CD4-positive, alpha-beta T cell treated with Interleukin-15 for 4 hours (primary cell): Measurements from ENCODE around the gene TNFSF13B.
"Not testable (repeated sequence)": the region's sequence is repeated elsewhere in the genome, so short reads cannot be mapped to it uniquely, and the experiment has no call there.

Experiments used
- DNase-seq: peaks from one replicate; pipeline ENCODE4 v3.0.0-alpha.2; 2020; ENCODE audit warnings: low spot score

The TNFSF13B gene

DNA sequence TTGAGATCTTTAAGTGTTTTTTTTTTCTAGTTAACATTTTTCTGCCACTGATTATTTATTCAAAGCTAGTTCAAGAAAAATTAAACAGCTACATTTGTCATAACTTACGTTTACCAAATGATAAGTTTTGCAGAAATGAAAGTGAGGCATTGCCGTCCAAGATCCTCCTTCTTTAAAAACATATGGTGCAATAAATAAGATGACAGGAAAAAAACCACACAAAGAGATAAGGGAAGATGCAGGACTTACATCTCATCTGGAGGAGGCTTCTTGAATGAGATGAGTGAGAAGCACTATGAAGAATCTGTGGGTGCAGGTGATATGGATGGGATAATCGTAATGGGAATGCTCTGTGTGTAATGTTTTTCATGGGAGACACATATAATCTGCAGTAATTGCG lies 12.4 kb downstream of the TNFSF13B start:
- DNase-seq: no peak

DNA sequence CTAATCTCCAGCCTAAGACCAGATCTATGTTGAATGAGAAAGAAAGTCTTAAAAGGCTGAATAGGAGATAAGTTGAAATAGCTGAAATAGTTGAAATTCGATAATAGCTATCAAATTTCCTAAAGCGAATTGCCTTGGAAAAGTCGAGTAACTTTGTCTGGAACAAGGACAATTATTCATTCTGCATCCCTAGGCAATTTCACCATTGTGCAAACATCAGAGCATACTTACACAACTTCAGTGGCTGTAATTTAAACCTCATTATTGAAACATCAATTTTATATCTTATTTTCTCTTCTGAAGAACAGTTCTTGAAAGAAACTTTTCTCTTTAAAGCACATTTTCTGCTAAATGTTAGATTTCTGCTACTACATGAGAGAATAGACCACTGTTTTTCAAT lies 13.6 kb downstream of the TNFSF13B start:
- DNase-seq: no peak

DNA sequence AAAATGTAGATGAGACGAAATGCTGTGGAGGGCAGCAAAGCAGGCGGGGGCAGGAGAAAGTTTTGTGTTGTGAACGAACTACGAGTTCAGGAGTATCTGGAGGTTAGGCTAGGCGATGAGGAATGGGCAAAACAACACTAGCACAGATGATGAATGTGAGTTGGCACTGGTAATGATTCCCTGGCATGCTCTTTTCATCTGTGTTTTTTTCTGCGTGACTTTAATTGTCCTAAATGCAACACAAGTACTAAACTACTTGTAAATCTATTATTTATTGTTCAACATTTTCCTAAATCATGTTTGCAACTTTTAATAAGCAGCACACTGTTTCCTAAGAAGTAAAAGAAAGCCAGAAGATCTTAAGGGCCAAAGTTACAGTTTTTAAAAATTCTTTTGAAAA lies 19.2 kb downstream of the TNFSF13B start:
- DNase-seq: no peak

DNA sequence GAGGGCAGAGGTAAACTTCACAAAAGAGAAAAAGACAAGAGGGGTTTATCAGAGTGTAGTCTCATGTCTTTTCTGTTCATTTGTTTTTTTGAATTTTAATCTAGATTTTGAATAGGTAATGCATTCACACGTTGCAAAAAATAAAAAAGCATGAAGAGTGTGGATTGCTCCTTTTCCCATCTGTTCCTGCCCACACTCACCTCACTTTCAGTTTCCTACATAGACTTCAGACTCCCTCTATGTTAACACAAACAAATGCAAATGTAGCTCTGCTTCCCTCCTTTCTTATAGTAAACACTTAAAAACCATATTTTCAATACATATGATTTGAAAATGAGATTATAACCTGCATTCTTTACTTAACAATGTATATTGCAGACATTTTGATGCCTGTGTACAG lies 20.3 kb downstream of the TNFSF13B start:
- no peak for DNase-seq

DNA sequence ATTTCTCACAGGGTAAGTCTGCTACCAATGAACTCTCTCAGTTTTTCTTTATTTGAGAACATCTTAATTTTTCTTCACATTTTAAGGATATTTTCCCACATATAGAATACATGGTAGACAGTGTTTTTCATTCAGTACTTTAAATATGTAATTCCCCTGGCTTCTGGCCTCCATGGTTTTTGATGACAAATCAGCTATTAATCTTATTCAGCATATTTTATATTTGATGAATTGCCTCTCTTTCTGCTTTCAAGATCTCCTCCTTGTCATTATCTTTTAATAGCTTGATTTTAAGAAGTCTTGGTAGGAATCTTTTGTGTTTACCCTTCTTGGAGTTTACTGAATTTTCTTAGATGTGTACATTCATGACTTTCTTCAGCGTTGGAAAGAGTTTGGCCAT lies 27.6 kb downstream of the TNFSF13B start:
- no peak for DNase-seq

DNA sequence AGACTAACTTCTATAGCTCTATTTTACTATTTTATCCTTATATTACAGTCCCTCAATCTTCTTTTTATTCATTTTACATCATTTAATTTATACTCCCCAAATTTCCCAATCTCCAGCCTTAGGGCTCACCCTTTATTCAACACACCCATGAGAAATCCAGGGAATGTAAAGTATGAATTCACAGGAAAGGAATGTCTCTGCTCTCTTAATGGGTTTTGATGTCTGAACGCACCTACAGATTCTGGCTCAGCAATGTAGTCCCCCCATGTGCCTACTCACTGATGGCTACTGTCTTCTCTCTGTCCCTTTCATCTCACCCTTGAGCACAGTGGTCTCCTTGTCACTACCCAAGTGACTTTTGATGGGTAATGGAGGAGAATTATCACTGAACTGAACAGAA lies 32.8 kb downstream of the TNFSF13B start:
- DNase-seq: no peak

DNA sequence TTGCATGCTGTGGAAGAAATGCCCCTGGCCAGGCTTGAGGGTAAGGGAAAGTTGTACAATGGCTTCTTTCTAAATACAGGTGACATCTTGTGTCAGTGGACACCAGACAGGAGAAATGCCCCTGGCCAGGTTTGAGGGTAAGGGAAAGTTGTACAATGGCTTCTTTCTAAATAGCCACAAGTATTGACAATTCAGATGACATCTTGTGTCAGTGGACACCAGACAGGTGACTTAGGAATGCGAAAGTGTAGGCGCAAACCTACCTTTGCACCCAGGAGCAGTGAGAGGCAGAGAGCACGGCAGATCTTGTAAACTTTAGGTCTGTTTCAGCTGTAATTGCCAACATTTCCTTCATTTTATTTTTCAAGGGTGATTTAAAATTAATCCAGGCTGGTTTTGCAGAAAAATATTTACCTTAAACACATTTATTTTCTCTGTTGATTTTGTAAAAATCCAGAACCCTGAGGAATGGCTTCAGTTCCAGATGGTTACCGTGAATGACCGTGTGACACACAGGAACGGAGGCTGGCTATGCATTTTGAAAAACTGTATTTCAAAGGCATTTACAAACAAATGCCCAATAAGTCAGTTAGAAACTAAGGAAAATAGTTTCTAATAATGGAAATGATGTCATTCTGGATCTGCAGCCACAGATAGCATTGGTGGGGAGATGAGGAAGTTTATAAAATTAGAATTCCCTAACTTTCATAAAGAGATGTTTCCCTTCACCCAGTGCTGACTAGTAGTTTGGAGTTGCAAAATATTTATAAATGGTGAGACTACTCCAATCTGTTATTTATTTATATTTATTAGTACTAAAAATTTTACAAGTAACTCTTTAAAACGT lies 34.9 kb downstream of the TNFSF13B start:
- no peak for DNase-seq

DNA sequence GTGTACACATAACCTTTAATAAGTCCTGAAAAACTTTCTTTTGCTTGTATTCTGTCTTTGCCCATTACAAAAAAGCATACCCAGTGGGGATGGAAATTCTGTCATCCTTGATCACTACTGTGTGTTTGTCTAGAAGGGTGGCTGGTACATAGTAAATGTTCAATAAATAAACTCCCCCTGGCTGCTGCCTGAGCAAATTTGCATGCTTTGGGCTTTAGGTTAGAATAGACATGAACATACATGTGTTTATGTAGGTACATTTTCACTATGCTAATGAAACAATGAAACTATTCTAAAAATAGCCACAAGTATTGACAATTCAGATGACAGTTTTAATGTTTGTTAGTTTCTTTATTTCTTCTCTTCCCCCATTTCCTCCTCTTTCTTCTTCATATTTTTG lies 36.1 kb downstream of the TNFSF13B start:
- no peak for DNase-seq

DNA sequence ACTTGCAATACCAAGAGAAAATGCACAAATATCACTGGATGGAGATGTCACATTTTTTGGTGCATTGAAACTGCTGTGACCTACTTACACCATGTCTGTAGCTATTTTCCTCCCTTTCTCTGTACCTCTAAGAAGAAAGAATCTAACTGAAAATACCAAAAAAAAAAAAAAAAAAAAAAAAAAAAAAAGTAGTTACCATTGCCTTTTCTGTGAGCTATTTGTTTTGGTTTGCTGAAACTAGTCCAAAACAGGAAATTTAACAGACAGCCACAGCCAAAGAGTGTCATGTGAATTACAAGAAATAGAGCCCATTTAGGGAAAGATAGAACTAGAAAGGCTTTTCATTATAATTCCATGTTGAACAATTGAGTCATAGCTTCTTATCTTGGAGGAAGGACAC lies 37.3 kb downstream of the TNFSF13B start:
- DNase-seq: peak; percentile 9

DNA sequence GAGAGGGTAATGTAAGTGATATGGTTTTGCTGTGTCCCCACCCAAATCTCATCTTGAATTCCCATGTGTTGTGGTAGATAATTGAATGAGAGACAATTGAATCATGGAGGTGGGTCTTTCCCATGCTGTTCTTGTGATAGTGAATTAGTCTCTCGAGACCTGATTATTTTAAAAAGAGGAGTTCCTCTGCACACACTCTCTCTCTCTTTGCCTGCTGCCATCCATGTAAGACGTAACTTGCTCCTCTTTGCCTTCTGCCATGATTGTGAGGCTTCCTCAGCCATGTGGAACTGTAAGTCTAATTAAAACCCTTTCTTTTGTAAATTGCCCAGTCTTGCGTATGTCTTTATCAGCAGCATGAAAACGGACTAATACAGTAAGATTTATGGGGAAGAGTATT lies 42.1 kb downstream of the TNFSF13B start:
- DNase-seq: not testable (repeated sequence)

DNA sequence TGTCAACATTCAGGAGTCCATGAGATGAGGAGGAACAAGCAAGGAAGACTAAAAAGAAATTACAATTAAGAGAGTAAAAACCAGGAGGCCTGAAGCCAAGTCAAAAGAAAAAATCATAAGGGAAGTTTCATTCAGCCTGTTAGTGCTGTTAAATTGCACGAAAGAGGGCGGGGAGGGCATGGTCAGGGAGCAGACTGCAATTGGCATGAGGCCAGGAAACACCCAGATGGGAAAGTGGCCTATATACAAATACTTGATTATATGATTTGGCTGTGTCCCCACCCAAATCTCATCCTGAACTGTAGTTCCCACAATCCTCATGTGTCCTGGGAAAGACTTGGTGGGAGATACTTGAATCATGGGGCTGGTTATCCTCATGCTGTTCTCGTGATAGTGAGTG lies 43.9 kb downstream of the TNFSF13B start:
- DNase-seq: no peak

DNA sequence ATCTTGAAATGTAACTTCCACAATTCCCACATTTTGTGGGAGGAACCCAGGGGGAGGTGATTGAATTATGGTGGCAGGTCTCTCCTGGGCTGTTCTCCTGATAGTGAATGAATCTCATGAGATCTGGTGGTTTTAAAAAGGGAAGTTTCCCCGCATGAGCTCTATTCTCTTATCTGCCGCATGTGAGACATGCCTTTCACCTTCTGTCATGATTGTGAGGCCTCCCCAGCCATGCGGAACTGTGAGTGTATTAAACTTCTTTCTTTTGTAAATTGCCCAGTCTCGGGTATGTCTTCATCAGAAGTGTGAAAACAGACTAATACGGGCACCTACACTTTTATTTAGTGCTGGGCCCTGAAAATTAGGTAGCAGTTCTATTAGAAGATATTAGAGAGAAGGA lies 45.8 kb downstream of the TNFSF13B start:
- DNase-seq: no peak

DNA sequence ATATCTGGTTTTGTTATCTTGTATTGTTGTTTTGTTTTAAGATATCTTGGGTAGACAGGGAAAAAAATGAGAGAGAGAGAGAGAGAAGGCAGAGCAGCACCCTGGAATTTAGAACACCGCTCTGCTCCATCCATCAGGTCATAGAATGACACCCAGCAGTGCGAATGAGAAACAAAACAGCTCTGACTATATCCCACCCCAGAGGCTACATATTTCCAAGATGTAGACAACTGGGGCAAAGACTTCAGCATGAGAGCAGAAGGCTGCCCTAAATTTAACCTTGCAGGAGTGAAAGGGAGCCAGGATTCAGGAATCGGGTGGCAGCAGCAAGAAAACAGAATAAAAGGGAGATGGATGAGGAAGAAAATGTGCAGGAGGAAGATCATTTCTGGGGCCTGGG lies 46.5 kb downstream of the TNFSF13B start:
- no peak for DNase-seq

DNA sequence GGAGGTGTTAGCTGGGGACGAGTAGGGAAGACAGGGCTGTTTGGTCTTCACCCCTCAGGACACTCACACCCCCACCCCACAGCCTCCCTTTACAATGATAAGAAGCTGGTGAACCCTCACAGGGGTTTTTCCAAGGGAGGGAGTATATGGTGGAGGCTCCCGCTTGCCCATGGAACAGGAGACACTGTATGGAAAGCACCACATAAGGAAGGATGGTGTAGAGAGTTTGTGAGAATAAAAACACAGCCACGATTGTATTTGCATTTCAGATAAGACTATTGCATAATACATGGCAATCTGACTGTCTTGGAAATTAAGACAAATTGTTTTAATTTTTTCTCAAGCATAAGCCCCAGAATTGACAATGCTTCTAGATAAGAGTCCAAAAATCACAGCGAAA lies 46.9 kb downstream of the TNFSF13B start:
- DNase-seq: no peak

DNA sequence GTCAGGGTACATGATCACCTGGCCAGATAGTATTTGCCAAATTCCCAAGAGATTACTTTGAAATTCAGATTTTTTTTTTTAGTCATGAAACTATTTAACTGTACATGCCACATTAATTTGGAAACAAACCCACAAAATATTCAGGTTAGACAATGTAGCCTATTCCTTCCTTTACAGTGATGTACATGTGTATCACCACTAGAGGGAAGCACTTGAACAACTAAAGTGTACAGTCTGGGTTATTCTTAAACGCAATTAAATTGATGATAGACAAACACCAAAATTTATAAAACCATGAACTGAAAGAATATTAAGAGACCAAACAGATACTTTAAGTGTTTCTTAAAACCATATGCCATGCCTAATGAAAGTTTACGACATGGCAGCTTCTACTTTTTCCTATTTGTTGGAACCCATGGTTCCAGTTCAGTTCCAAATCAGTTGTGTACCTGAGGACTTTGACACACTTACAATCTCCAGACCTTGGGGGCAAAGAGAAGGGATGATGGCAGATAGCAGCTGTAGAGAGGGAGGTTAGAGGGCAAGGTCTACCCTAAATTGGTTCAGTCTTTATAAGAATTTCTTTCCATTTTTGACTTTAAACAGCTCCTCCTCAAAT lies 52.8 kb downstream of the TNFSF13B start:
- peak; percentile 58 for DNase-seq

DNA sequence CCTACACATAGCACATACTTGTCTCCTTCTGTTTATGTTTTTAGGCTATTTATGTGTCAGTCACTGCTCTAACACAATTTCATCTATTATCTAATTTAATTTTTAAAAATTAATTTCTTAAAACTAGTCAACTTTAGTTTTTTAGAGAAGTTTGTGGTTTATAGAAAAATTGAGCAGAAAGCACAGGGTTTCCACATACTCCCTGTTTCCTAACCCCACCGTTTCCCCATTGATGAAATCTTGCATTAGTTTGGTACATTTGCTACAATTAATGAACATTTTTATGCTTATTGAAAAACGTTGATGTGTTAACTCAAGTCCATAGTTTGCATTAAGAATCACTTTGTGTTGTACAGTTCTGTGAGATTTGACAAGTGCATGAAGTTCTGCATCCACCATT lies 53.5 kb downstream of the TNFSF13B start:
- DNase-seq: no peak

DNA sequence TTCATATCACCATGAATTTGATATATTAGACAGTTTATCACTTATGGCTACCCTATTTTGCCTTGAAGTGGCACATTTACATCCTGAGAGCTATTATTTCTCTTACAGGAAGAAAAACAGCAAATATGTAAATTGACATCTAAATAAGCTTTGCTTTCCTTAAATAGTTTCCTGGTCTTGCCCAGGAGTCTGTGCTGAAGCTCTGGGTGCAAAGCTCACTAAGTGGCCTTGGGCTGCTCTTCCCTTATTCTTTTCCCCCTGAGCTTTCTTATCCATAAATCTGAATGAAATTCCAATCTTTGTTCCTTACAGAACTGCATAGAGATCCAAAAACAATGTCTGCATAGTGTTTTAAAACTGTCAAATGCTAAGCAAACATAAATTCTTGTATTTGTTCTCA lies 56.3 kb downstream of the TNFSF13B start:
- no peak for DNase-seq

DNA sequence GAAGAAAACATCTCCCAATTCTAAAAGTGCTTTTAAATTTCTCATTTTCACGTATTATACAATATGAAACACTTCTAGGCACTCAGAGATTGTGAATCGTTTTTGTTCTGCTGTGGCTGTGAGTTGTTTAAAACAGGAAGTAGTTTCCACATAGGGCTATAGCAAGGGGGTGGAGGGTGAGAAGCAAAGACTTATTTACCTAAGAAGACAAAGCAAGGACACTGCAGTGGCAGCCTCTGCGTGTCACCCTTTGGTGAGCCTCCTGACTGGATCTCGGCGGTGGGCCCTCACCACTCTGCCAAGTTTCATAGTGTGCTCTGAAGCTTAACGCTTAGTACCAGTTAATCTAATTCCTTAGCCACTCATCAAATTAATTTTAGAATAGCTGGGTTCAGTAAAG lies 56.8 kb downstream of the TNFSF13B start:
- DNase-seq: peak; percentile 17

DNA sequence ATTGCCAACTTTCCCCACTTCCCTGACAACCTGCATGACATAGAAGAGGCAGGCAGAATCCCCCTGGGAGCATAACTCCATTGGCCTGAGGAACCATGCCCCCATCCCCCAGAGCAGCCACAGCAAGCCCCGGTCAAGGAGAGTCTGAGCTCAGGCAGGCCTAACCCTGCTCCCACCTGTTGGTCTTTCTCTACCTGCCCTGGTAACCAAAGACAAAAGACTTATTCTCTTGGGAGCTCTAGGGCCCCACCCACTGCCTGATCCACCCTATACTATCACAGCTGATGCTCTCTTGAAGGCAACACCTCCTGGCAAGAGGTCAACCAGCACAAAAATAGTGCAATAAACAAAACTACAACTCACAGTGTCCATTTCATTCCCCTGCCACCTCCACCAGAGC lies 59.3 kb downstream of the TNFSF13B start:
- no peak for DNase-seq

DNA sequence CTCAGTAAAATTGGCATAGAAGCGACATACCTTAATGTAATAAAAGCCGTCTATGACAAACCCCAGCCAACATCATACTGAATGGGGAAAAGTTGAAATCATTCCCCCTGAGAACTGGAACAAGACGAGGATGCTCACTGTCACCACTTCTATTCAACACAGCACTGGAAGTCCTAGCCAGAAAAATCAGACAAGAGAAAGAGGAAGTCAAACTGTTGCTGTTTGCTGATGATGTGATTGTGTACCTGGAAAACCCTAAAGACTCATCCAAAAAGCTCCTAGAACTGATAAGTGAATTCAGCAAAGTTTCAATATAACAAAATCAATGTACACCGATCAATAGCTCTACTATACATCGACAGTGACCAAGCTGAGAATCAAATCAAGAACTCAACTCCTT lies 63.3 kb downstream of the TNFSF13B start:
- DNase-seq: no peak

DNA sequence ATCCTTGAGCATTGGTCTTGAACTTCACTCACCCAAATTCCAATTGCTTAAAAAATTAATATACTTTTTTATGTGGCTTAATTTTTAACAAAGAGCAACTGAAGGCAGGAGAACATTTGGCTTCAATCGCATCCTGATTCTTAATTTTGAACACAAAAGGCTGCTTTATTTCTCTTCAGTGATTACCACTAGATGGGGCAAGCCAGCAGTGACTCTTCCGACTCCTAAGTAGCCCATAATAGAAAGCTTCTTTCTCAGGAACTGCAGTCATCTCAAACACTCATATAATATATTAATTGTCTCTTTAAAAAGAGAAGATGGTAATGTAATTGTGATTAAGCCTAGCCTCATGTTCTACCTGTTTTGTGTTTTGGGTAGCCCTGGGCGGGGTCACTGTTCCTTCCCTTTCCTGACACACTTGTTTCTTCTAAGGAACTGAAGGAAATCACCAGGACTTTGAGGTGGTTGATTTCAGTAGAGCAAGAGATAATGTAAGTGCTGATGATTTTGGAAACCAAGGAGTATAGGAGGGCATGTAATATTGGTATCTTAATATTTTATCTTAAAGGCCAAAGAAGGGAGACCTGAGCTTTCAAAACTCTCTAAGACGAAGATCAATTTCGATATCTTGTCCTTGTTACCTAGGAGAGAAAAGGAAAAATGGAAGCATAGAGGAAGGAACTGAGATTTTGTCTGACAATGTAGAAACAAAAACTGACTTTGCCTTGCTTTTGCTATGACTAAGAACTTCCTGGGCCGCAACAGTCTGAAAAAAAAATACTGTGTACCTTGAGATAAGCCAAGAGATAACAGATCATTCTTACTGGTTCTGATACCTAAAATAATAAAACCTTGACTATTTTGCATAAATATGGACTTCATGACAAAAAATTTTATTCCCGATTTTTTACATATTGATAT lies 73.1 kb downstream of the TNFSF13B start:
- peak; percentile 27 for DNase-seq

DNA sequence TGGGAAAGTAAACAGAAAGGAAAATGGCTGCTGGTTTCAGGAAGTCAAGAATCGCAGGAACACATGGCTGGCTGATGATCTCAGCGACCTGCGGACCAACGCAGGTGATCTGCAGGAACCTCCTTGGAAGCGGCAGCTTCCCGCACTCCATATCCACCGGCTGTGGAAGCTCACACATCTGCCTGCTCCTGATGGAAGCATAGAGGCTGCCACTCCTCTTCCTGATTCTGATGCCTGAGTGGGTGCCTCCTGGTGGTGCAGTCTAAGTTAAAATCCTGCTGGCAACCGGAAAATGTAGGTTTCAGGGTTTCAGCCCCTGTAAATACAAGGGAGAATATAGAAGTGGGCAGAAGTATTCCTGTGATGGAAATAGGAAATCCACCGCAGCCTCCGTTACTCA lies 75.5 kb downstream of the TNFSF13B start:
- no peak for DNase-seq

DNA sequence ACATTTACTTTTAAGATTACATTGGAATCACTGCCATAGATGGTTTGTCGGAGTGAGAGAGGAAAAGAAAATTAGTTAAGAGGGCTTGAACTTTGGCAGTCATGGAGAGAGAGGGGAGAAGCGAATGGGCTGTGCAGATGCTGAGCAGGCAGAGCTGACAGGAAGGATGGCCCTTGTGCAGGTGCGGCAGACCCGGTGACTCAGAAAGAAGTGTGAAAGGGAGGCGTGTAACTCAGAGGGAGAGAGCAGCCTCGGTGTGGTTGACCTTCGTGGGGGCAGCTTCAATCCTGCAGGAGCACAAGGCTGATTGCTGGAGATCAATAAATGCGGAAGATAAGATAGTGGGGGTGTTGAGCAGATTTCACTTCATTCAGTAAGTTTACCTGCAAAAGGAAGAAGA lies 76.9 kb downstream of the TNFSF13B start:
- DNase-seq: peak; percentile 28
